ENCODE measurements around the gene GOLGB1. TPM values are rescaled to one million over a fixed set of nuclear protein-coding genes. Genes with fewer than 3 reads are reported as not detected.

Gene GOLGB1
- total RNA-seq, 1 donor from 2014 or later, result 33.2 TPM

GRCh38 chr3:121662742-121663141, 86.8 kb downstream of the GOLGB1 start:
- H3K9me3 Mint-ChIP-seq, result no peaks in the 10 kb centered on the region
- no peaks in the 10 kb centered on the region for H3K27me3 Mint-ChIP-seq (ENCODE audit: low read depth)
- peaks cover 8% of the 10 kb centered on the region for H3K36me3 Mint-ChIP-seq (ENCODE audit: low read depth)
- H3K4me1 Mint-ChIP-seq, result no peaks in the 10 kb centered on the region
- H3K27ac Mint-ChIP-seq (ENCODE audit: unreplicated experiment), result no peak overlapping the region
- DNase-seq (ENCODE audit: low read depth, low spot score), result no peak
- TF ChIP-seq CTCF (conservative IDR thresholded peaks at IDR 0.05), result no peak
- H3K4me3 Mint-ChIP-seq, result no peak overlapping the region

GRCh38 chr3:121661376-121661775, 88.2 kb downstream of the GOLGB1 start:
- Mint-ChIP-seq H3K27me3 (ENCODE audit: low read depth) (no peaks in the 10 kb centered on the region), H3K4me3 (no peak overlapping the region), H3K9me3 (no peaks in the 10 kb centered on the region), H3K27ac (ENCODE audit: unreplicated experiment) (no peak overlapping the region), H3K36me3 (ENCODE audit: low read depth) (peaks cover 8% of the 10 kb centered on the region), H3K4me1 (no peaks in the 10 kb centered on the region)
- no peak for DNase-seq (ENCODE audit: low read depth, low spot score)
- no peak for TF ChIP-seq CTCF (conservative IDR thresholded peaks at IDR 0.05)

DNA sequence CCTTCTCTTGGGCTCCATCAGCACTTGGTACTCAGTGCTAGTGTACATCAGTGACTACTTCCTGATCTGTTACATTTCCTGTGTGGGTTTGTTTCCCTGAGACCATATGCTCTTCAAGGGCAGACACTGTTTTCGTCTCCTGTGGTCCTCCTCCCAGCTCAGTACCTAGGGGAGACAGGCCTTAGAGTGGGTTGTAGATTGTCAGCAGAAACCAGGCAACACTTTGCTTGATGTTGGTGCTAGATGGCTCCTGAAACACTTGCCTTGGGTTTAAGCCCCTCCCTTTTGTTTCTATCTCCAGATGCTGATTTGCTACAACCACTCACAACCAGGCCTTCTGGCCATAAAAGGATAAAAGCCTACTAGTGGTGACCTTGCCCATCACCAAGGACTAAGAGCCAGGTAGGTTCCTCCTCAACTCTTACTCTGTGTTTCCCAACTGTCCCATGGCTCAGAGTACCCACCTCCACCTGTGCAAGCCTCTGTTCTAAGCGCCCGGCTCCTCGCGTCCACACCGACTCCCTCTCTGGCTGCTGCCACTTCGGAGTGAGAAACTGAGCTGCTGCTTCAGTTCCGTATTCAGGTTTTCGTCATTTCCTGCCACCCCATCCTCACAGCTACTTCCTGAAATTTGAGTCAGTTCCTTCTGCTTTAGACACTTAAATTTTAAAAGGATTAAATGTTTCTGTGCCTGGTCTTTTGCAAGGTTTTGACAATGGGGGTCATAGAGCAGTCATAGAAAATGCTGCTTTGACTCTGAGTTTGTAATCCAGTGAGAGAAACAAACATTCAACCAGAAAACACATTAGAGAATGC, 89.0 kb downstream of the GOLGB1 start, which contains the start of gene HCLS1:
Gene HCLS1 (minus strand): TSS at position 548 of the 816 bp plus-strand sequence. CDS start 2,556 bp downstream, outside the sequence.
- Mint-ChIP-seq H3K9me3 (no peaks in the 10 kb centered on the region), H3K4me3 (no peak within 1 kb of the TSS), H3K27ac (ENCODE audit: unreplicated experiment) (no peak within 1 kb of the TSS), H3K36me3 (ENCODE audit: low read depth) (peaks cover 3% of the 10 kb centered on the region), H3K4me1 (no peaks in the 10 kb centered on the region), H3K27me3 (ENCODE audit: low read depth) (no peaks in the 10 kb centered on the region)
- no peak for DNase-seq (ENCODE audit: low read depth, low spot score)
- no peak for TF ChIP-seq CTCF (conservative IDR thresholded peaks at IDR 0.05)

GRCh38 chr3:121659586-121659985, 90.0 kb downstream of the GOLGB1 start:
- Mint-ChIP-seq H3K9me3 (no peaks in the 10 kb centered on the region), H3K36me3 (ENCODE audit: low read depth) (peaks cover 3% of the 10 kb centered on the region), H3K27ac (ENCODE audit: unreplicated experiment) (no peak overlapping the region), H3K4me1 (no peaks in the 10 kb centered on the region), H3K27me3 (ENCODE audit: low read depth) (no peaks in the 10 kb centered on the region), H3K4me3 (no peak overlapping the region)
- TF ChIP-seq CTCF (conservative IDR thresholded peaks at IDR 0.05), result no peak
- DNase-seq (ENCODE audit: low read depth, low spot score), result no peak

DNA sequence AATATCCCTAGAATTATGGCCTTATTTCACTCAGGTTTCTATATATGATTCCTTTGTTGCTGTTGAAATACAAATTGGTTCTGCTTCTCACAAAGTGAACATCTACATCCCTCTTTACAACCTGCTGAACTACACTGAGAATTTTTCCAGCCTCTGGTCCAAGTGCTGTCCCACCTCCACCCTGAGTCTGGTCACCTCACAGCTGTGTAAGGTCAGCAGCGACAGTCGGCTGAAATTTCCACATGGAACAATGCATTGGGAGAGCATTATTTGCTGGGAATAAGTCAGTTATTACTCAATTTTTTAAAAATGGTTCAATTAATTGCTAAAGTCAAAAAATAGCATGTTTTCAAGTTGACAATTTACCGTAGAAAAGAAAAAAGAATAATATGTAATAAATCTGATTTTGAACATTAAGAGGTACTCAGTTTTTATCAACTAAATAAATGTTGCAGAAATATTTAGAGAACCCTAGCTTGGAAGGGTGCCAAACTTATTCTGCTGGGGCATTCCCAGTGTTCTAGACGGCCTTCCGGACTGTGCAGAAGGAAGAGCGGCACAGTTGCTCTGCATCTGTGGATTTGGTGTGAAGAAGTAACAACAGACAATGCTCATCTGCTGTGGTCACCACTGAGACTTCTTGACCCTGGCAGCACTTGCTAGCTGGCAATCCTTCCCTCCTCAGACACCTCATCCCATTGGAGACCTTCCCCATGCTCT, 90.7 kb downstream of the GOLGB1 start:
- no peaks in the 10 kb centered on the region for H3K4me1 Mint-ChIP-seq
- DNase-seq (ENCODE audit: low read depth, low spot score), result no peak
- TF ChIP-seq CTCF (conservative IDR thresholded peaks at IDR 0.05), result no peak
- no peaks in the 10 kb centered on the region for H3K27me3 Mint-ChIP-seq (ENCODE audit: low read depth)
- H3K27ac Mint-ChIP-seq (ENCODE audit: unreplicated experiment), result no peak overlapping the region
- H3K36me3 Mint-ChIP-seq (ENCODE audit: low read depth), result no peaks in the 10 kb centered on the region
- H3K9me3 Mint-ChIP-seq, result no peaks in the 10 kb centered on the region
- H3K4me3 Mint-ChIP-seq, result no peak overlapping the region

All from neural crest cell (in vitro differentiated cells).